Left forelimb (tissue), 1 donor: ENCODE measurements around the gene ZNF236.

Source experiments
- DNase-seq: peaks from one replicate; pipeline ENCODE4 v3.0.0-alpha.2; 2018; ENCODE audit warnings: low spot score

ZNF236 gene

GRCh38 chr18:76821875-76822505 is 367 bp upstream of the ZNF236 start:
- peak; percentile 81 for DNase-seq

- no peak for DNase-seq
Measured at GRCh38 chr18:76823161-76823538, 793 bp downstream of the ZNF236 start.

DNA sequence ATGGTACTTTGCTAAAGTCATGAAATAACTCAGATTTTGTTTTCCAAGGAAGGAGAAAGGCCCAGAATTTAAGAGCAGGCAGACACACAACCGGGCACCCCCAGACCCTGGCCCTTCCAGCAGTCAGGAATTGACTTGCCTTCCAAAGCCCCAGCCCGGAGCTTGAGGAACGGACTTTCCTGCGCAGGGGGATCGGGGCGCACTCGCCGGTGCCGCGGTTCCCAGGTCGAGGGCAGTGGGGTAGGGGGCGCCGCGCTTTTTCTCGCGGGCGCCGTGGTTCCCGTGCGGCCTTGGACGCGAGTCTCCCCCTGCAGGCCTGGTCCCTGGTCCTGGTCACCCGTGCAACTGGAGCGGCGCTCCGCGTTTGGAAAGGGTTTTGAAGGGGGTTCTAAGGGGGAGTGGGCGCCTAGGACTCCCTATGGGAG is 1.2 kb downstream of the ZNF236 start:
- no peak for DNase-seq

- no peak for DNase-seq
Measured at GRCh38 chr18:76824145-76824676, 1.9 kb downstream of the ZNF236 start.

DNA sequence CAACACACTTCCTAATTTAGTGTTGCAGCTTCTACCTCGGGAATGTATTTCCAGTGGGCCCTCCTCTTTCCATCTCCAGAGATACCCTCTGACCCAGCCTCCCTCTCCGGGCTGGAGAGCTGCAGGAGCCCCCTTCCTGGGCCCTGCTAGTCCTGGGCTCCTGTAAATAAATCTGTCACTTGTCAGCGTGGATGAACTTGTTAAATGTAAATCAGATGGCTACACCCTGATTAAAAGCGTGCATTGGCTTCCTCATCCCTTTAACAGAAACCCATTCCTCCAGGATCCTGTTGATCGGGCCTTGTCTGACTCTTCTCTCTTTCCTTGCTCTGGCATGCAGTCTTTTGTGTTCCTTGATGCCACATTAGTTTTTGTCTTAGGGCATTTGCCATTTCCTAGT is 2.4 kb downstream of the ZNF236 start:
- no peak for DNase-seq

- no peak for DNase-seq
Measured at GRCh38 chr18:76827205-76828200, 5.1 kb downstream of the ZNF236 start.

GRCh38 chr18:76834379-76834778 is 12.0 kb downstream of the ZNF236 start:
- no peak for DNase-seq

GRCh38 chr18:76835380-76835779 is 13.0 kb downstream of the ZNF236 start:
- no peak for DNase-seq

DNA sequence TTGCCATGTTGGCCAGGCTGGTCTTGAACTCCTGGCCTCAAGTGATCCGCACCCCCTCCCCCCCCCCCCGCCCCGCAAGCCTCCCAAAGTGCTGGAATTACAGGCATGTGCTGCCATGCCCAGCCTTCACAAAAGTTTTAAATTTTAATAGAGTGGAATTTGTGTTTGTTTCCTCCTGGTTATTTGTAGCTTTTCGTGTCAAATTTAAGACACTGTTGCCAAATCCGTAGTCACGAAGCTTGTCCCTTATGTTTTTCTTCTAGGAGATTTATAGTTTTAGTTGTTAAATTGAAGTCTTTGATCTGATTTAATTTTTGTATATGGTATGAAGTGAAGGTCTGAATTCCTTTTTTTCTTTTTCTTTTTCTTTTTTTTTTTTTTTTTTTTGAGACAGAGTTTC is 14.7 kb downstream of the ZNF236 start:
- DNase-seq, result no peak

- DNase-seq, result no peak
Measured at GRCh38 chr18:76838182-76838581, 15.8 kb downstream of the ZNF236 start.

GRCh38 chr18:76839086-76839794 is 16.9 kb downstream of the ZNF236 start:
- no peak for DNase-seq

DNA sequence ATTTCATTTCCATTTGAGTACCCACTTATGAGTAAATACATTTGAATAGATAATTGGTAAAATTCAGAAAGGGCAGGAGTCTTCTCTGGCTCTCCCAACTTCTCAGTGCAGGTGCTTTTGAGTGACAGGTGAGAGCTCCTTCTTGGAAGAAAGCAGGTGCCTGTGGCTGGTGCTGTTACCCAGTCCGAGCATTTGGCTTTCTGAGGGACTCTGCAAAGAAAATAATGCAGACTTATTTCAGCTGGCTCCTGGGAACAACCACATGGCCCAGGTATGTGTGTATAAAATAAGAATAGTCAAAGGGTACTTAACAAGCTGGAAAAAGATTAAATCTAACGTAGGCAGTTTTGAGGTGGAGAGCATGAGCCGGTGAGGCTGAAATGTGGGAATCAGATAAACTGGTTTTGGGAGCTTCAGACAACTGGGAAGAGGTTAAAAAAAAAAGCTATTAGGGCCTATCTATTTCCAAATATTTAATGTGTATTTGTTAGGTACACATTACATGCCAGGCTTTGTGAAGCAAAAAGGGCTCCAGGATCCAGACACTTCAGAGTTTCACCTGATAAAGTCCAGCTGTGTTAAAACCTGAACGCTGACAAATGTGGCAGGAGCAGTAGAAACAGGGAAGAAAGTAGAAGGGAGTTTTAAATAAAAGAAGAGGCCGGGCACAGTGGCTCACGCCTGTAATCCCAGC is 20.6 kb downstream of the ZNF236 start:
- DNase-seq, result no peak

GRCh38 chr18:76844144-76844543 is 21.8 kb downstream of the ZNF236 start:
- DNase-seq, result no peak

DNA sequence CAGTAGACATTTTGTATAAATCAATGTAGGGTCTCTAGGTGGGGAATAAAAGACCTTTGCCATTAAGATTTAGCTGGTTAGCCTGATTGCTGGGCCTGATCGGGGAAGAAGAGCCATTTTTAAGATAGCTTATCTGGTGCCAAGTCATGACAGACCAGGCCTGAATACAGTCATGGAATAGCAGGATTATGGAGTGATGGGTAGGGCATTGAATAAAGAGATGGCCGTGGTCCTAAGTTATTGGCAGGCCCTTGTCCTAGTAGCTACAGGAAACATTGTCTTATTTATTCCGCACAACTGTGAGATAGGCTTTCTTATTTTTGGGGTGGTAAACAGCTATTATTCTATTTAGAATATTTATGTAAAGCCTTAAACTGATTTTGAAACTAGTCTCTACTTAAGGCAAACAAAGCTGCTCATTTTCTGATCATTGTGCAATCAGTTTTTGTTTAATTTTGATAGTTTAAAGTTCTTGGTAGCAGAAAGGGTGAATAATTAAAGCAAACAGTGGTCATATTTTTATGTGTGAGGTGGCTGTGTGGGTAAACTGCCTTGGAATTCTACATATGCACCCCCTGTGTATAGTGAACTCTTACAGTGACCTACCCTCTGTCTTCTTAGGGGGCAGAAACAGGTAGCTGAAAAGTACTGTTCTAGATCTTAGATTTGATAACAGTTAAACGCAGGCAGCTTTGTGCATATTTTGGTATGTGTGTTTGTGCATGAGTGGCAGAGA is 22.6 kb downstream of the ZNF236 start:
- DNase-seq, result no peak

DNA sequence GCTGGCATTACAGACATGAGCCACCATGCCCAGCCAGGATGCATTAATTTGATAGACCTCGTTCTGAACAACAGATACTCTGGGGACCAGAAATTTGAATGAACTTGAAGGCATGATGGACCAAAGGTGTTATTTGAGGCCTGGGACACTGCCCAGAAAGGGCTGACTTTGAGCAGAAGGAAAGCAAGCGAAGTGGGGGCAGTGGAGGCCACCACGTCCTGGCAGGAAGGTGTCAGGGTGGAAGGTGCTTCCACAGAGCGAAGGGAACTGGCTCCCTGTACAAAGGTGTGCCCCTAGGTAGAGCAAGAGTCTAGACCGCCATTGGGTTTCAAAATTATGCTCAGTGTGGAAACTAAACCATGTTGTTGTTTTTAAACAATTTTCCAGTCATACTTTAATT is 23.9 kb downstream of the ZNF236 start:
- no peak for DNase-seq

DNA sequence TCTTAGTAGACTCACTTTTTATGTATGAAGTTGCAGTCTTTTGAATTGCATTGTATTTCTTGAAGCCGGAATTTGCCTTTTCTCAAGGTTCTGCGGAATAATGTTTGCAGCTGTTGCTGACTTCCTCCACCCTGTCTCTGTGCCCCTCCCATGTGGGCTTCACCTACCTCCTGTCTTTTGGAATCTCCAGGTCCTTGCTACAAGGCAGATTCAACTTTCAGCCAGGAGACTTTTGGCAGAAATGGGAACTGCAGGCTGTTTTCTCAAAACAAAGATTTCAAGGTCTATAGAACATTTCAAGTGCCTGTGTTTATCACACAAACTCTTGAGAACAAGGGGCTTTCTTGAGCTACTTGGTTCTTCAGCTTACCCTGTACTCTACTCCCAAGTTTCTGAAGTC is 25.6 kb downstream of the ZNF236 start:
- DNase-seq, result no peak

DNA sequence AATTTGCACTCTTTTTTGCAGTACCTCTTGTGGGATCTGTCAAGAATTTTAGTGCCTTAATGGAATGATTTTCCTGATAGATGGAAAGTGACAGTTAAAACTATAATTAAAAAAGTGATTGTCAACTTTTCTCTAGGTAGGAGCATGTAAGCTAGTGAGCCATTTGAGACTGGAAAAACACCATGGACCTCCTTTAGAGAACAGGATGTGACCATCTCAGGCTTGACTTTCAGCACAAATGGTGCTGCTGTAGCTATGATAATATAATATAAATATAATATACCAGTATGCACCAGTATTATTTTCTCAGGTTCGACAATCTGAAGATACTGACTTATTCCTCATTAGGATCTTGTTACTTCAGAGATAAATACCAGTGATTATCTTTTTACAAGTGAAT is 27.8 kb downstream of the ZNF236 start:
- no peak for DNase-seq

DNA sequence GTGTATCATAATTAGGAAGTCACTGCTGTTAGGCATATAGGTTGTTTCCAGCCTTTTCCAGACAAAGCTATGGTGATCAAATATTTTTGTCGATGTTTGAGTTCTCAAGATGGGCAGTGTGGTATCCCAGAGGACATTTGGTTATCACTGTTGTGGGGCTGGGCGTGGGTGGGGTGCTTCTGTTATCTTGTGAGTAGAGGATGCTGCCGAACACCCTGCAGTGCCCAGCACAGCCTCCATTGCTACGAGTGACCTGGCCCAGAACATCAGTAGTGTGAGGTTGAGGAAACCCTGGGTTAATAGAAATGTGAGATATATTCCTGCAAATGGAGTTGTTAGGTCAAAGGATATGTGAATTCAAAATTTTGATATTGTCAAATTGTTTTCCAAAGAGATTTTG is 33.2 kb downstream of the ZNF236 start:
- DNase-seq, result no peak

DNA sequence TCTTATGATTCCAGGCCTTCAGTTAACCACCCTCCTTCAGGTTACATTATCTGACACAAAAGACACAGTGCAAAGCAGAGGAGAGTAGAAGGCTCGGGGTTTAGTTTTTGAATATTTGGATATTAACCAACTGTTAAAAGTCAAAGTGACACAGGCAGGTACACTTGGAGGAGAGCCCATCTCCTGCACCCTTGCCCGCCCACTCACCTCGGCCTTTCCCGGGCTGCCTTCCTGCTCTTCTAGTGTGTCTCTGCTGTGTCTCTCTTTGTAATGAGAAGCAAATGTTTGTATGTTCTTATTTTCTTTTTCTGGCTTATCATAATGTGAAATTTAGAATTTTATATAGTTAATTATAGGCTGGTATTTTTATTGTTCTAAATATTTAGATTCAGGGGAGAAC is 35.1 kb downstream of the ZNF236 start:
- DNase-seq, result no peak

DNA sequence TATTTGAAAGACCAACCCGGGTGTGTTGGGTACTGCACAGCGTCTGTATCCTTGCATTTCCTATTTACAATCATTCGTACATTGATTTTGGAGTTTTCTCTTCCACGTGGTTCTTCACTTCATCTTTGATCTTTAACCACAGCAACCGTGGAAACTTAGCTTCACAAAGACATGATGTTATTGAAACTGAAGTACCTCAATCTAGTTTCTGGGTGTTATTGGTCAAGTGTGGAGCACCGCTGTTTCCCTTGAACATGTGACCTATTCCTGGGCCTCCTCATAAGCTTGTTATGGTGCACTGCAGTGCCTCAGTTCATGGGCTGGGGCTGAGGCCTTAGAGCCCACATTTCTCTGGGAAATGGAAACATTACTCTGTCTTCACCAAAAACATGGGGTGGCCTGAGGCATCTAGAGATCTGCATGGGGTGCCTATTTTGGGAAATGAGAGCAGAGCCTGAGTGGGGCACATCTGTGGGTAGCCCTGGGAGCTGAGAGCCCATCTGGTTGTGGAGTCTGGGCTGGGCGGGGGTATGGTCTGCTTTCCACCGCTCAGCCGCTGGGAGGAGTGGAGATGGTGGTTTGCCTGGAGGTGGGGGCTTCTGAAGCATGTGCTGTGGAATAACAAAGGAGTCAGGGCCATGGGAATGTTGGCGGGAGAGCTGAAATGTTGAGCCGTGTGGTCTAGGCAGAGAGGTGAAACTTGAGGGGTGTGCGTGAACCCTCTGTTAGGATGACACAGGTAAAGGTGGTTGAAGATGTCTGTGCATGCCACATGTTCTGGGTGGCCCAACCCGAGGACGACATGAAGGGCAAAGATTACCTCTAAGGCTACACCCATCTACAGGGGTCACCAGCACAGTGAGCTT is 37.4 kb downstream of the ZNF236 start:
- DNase-seq, result no peak
